Endothelial cell of umbilical vein (primary cell): ENCODE data around the gene TTC27.

Experiments used
- CTCF ChIP-seq, 2 donors: IDR thresholded peaks; 1 replicate in 1 of 2; 2 replicates in 1 of 2; pipeline ENCODE4 v1.5.1; 2011; ENCODE audit warnings: low read length in 2 of 2, mild to moderate bottlenecking in 2 of 2, moderate library complexity in 2 of 2, control low read depth in 1 of 2, inconsistent platforms in 1 of 2, low read depth in 1 of 2; ENCODE audit not compliant: insufficient read depth in 1 of 2; ENCODE audit errors: extremely low read depth in 1 of 2
- MYC ChIP-seq: IDR thresholded peaks from one replicate; pipeline ENCODE4 v1.6.1; 2011; ENCODE audit warnings: mild to moderate bottlenecking, low read depth, low read length
- POLR2A ChIP-seq: IDR thresholded peaks from 2 replicates; pipeline ENCODE4 v1.6.1; 2012; ENCODE audit warnings: low read depth, mild to moderate bottlenecking, control low read depth, low read length
- POLR2AphosphoS5 ChIP-seq: IDR thresholded peaks from 2 replicates; pipeline ENCODE4 v1.6.1; 2012; ENCODE audit warnings: low read depth, mild to moderate bottlenecking, control low read depth, low read length, moderate library complexity; ENCODE audit not compliant: insufficient read depth
- TF ChIP-seq, protein P1 (sequence below): IDR thresholded peaks from 2 replicates; pipeline ENCODE4 v1.6.1; 2011; ENCODE audit not compliant: insufficient read depth, insufficient read length

- TF ChIP-seq CTCF (IDR thresholded peaks at IDR 0.05; ENCODE audit: extremely low read depth in 1 of 2, insufficient read depth in 1 of 2, low read depth in 1 of 2, low read length in 2 of 2) (no peak), POLR2AphosphoS5 (no peak), POLR2A (no peak), MYC (no peak)
- TF ChIP-seq, protein P1, sequence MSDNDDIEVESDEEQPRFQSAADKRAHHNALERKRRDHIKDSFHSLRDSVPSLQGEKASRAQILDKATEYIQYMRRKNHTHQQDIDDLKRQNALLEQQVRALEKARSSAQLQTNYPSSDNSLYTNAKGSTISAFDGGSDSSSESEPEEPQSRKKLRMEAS = no peak
Measured at GRCh38 chr2:32783933-32784332, 156.1 kb downstream of the TTC27 start.
